Stimulated activated CD8-positive, alpha-beta memory T cell treated with anti-CD3 and anti-CD28 coated beads, Interleukin-4, amount 100 ng/mL, for 1 hour (primary cell): ENCODE results near the gene PDIA5.
"Not testable (repeated sequence)": the region's sequence is repeated elsewhere in the genome, so short reads cannot be mapped to it uniquely, and the experiment has no call there.

Experiments
- DNase-seq, 2 donors: peaks; one replicate each; pipeline ENCODE4 v3.0.0-alpha.2; 2020; ENCODE audit warnings: low read depth in 2 of 2, low spot score in 1 of 2

PDIA5 gene

DNA sequence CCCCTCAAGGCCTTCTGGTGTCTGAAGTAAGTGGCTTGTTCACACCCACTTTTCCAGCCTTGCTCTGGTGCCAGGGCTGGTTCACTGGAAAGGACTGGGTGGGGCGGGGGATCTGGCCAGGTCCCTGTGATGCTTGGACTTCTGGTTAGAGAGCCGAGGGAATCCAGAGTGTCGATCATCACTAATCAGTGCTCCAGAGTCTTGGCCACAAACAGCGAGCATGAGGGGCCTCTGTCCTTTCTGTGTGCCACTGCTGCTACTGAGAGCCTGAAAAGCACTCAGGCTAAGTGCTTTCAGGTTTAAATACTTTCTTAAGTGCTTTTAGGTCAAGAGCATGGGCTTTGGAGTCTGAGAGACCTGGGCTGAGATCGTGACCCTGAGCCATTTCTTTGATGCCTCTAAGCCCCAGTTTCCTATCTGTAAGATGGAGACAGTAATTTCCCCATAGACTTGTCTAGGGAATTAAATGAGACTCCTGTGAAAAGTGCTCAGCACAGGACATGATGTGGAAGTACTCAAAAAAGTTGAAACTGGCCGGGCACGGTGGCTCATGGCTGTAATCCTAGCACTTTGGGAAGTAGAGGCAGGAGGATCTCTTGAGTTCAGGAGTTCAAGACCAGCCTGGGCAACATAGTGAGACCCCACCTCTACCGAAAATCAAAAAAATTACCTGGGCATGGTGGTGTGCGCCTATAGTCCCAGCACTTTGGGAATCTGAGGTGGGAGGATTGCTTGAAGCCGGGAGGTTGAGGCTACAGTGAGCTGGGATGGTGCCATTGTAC lies 81.1 kb downstream of the PDIA5 start:
- DNase-seq = no peak

DNA sequence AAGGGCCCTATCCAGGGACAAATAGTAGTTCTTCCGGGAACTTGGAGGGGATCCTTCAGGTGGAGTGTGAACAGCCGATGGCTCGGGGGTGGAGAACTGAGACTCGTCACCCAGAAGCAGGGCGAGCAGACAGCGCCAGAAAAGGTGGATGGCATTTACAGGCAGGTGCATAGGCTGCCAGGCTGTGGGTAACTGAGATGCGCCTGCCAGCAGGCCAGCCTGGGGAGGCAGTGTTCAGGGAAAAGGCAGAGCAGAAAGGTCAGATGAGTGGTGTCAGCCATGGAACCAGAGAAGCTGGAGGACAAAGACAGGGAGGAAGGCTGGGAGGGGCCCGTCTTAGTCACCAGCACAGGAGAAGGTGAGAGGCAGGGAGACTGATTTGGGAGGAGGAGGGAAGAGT lies 81.9 kb downstream of the PDIA5 start:
- DNase-seq = no peak

DNA sequence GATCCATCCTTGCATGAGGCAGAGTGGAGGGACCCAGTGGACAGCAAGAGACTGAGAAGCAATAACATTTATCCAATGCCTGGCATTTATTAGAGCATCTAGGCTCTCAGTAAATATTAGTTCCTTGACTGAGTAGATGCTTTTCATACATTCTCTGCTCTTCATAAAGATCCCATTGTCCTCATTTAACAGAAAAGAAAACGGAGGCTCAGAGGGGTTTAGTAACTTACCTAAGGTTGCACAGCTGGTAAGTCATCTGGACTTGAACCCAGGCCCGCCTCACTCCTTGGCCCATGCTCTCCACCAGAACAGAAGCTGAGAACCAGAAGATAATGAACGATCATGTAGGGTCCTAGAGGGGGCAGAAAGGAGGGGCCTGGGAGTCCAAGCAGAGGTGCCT lies 82.7 kb downstream of the PDIA5 start:
- DNase-seq = no peak

DNA sequence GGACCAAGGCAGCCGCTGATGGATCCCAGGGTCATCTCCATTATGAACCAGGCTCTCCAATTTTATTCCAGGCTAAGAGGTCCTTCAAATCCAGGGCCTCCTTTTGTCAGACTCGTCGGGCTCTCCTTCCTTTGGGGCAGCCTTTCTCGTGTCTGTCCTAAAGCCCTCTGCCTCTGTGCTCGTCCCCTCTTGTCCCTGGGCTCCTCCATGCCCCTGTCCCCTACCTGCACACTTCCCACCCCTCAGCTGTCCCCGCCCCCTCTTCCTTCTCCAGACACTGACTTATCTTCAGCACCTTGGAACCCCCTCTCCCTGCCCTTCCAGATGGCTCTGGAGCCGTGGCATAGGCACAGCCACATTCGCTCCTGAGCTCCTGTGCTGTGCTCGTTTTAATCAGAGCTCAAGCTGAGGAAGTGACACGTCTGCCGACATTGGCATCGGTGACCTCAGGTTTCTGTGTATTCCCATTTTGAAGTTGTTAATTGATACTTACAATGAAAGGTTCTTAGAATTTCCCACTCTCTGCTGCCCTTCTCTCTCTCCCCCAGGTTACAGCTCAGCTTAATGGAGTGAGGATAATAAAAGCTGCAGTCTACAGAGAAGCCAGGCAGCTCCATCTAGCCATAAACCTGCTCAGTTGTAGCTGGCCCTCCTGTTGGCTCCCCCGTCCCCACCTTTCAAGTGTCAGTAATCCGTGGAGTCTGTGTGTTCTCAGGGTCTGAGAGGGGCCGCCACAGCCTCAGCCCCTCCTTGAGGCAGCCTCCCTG lies 83.8 kb downstream of the PDIA5 start:
- no peak for DNase-seq

DNA sequence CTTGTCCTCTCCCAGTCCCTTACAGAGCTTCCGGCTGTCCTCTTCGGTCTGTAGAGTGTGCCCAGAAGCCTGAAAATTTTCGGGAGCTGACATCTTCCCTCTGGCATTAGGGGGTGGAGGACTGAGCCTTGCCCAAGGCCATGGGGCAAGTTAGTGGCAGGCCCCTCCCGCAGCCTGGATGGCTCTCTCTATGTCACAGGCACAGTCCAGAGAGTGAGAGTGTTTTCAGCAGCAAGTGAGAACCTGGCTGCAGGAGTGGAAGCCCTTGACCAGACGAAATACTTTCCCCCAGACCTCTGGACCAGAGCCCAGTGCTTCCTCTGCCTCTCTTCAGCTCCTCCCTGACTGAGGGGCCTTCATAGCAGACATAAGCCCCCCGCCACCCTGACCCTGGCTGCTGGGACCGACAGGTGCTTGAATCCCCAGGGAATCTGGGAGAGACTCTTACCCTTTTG lies 84.5 kb downstream of the PDIA5 start:
- DNase-seq = no peak

DNA sequence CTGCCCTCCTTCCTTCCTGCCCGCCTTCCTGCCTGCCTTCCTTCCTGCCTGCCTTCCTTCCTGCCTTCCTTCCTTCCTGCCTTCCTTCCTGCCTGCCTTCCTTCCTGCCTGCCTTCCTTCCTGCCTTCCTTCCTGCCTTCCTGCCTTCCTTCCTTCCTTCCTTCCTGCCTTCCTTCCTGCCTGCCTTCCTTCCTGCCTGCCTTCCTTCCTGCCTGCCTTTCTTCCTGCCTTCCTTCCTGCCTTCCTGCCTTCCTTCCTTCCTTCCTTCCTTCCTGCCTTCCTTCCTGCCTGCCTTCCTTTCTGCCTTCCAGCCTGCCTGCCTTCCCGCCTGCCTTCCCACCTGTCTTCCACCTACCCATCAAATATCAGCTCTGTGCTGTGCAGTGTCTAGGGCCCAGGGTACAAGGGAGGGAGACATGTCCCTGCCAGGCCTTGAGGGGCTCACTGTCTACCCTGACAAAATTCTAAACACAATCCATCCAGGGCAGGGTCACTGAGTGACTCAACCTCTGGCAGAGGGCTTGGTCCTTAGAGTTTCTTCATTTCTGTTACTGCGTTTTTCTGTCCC lies 85.1 kb downstream of the PDIA5 start:
- not testable (repeated sequence) for DNase-seq

DNA sequence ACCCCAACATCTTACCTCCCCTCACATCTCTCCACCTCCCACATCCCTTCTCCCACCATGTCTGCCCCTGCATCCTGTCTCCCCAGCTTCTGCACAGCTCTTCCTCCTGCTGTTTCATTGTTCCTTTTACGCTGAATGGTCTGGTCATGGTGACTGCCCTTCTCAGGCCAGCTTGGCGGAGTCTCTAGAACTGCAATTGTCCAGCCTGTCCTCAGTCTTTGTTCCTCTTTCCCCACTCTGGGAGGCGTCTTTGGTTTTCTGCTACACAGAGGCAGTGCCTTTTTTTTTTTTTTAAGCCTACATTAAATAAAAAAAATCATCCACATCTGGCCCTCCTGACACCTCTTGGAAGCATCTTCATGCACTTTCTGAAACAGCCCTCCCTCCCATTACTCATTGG lies 85.9 kb downstream of the PDIA5 start:
- DNase-seq = no peak

DNA sequence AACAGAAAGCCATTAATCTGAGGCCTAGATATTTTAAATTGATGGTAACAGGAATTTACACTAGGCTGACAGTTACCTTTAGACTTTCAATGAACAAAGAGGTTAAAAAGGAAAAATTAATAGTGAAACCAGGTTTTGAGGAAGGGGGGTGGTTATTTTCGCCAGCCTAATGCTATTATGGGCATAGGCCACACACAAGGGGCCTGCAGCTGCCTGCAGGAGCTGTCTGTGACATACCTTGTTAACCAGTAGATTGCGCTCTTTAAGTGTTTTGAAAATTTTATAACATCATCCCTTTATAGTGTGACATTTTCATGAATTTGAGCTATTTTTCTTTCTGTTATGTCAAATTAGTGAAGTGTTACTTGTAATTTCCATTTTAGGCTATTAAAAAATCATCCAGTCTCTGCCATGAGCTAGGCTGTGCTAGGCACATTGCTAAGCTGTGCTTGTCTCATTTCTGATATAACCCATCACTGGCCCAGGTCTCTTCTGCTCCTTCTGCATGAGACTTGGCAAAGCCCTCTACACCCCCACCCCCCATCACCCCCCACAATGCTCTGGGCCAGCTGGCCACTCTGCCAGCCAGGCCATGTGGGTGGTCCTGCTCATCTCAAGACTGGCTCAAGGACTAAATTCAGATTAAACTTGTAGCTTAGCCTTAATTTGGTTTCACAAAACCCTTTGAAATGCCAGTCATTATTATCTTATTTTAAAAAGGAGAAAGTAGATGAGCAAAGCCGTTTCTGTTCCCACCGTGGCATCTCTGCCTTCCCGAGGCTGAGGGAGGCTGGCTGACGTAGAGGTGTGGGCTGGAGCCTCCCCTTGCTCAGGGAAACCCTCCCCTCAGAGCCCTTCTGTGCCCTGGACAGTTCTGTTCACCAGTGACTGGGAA lies 86.5 kb downstream of the PDIA5 start:
- no peak for DNase-seq

DNA sequence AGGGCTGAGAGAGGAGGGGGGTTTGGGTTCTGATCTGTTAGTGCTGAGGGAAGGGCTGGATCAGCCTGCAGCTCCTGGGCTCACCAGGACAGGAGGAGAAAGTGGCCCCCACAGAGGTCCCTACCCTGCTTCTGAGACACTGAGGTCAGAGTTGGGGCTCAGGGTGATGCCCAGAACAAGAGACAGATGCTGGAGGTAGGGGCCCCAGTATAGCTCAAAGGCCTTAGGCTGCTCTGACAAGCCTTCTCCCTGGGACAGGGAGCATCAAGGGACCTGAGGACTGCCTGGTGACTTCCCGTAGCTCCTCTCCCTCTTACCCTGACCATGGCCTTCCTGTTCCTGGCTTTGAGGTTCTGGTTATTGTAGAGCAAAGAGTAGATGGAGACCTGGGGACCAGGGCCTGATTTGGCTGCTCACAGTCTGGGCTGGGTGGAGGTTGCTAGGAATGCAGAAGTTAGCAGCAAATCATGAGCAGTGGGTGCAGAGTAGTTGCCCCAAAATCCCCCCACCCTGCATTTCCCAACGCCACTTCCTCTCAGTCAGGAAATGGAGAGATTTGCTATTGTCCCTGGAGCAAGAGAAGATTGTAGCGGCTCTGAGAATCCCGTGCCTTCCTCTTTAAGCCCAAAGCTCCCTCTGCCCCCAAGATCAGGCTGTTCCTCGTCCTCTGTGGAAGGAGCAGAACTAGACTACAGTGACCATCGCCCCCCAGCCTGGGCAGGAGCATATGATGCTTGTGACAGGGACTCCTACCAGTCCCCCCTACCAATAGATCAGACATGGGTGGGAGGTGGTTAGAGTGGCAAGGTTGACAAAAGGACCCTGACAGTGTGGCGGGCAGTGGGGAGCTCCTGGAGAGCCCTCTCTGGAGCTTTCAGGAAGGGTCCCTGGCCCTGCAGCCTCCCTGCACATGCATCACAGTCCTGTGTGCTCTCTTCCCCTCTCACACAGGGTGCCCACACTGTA lies 87.5 kb downstream of the PDIA5 start:
- no peak for DNase-seq

DNA sequence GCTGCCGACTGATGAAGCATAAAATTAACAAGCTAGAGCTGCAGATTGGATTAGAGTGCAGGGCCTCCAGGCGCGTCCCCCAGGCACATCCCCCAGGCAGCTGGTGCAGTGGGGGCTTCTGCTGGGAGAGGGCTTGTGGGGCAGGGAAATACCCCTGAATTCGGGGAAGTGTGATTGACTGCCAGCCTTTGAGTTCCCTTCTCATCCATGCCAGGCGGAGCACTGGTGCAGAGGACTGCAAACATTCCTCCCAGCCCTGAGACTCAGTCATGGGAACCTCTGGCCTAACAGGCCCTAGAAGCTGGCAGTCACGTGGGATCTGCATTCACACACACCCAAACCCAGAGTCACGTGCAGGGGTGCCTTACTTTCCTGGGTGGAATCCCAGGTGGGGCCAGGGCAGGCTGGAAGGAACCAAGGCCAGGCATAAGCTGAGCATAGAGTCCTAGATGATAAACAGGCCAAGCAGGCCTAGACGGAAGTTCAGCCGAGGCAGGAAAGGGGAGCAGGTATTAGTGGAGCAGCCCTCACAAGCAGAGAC lies 88.7 kb downstream of the PDIA5 start:
- no peak for DNase-seq

DNA sequence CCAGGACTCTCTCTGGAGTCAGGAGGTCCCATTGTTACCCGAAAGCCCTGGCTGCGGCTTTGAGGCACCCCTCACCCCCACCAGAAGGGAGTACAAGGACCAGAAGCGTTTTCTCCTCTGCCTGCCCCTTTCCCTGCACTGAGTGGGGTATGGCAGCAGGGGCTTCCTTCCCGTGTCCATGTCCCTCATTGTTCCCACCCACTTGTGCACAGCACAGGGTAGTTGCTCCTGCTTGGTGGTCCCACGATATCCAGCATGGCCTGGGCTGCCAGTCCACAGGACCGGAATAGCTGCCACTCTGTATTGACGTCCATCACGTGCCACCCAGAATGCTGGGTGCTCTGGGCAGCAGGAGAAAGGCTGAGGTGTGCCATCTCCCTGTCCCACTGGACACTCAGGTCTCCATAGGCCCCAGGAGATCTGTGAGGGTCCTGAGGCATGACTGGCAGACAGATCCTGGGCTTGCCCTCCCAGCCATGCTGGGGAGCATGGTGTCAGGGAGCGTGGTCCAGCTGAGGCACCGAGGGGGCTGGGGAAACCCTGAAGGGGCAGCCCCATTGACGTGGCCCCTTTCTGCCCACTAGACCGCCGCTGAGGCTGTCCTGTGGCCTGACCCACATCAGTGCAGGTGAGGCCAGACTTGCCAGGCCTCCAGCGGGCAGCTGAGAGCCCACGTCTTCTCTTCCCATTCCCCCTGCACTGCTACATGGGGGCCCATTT lies 89.6 kb downstream of the PDIA5 start:
- no peak for DNase-seq

DNA sequence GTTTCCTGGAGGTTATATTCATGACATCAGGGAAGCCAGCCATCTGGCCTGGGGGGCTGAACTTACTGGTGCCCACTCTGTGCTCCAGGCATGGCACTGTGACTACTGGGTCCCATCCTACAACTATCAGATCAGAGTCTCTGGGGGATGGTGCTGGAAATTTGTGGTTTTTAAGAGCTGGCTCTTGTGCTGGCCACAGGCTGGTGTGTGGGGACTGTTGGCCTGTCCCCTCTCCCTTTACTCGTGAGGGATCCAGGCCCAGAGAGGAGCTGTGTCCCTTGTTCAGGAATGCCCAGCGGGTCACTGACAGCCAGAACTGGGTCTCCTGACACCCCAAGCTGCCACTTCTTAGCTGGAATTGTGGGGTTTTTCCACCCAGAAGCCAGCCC lies 90.4 kb downstream of the PDIA5 start:
- DNase-seq = no peak

DNA sequence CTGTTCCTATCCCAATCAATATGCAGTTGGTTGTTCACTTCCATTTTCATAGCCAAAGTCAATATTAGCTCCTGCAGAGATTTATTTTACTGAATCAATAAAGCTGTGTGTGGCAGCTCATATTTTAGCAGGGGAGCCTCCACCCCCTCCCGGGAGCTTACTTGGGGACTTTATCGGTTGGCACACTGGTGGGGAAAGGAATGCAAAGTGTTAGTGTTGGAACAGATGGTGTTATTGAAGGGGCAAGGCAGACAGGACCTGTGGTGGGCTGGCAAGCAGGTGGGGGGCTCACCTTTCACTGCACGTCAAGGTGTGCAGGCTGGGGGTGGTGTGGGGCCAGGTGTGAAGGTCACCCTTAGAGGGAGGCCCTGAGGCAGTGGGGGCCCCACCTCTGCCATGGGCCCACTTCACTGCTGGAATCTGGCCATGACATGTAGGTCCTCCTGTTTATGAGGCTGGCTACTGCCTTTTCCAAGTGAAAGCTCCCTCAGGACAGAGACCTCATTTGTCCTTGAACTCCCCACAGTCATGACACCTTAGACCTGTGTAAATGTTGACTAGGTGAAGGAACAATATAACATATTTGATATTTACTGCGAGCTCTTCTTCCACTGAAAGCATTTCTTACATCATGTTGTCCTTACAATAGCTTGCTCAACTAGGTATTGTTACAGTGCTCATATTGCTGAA lies 90.9 kb downstream of the PDIA5 start:
- DNase-seq = no peak

DNA sequence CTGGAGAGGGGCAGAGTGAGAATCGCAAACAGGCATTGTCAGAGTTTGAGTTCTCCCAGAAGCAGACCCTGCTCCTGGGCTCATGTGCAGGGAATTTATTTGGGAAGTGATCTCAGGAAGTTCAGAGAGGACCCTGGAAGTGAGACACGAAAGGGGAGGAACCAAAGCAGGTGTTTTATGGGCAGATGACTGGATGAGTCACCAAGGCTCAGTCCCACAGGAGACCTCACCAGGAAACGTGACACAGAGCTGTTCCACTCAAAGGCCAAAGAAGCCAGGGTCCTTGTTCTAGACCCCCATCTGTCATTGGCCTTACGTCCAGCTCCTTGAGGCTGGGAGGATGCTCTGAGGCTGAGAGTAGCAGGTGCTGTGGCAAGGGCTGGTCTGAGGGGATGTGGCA lies 91.5 kb downstream of the PDIA5 start:
- DNase-seq = no peak

DNA sequence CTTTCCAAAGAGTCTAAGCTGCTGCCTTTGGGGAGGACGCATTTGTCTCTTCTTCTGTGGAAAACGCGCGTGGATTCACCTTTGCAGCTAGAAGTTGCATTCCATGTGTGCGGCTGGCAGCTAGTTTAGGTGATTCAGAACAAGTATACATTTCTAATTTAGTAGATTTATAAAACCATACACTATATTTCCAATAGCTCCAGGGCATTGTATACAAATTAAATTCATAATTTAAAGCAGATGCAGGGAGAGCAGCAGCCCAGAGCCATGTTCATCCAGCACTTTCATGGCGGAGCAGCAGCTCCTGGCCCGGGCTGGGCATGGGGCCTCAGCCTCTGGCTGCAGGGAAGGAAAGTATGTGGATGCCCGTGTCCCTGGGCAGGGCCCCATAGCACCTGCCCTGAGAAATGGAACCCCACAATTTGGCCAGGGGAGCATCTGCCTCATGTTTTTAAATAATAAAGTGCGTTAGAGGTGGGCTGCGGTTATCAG lies 92.1 kb downstream of the PDIA5 start:
- DNase-seq = no peak

DNA sequence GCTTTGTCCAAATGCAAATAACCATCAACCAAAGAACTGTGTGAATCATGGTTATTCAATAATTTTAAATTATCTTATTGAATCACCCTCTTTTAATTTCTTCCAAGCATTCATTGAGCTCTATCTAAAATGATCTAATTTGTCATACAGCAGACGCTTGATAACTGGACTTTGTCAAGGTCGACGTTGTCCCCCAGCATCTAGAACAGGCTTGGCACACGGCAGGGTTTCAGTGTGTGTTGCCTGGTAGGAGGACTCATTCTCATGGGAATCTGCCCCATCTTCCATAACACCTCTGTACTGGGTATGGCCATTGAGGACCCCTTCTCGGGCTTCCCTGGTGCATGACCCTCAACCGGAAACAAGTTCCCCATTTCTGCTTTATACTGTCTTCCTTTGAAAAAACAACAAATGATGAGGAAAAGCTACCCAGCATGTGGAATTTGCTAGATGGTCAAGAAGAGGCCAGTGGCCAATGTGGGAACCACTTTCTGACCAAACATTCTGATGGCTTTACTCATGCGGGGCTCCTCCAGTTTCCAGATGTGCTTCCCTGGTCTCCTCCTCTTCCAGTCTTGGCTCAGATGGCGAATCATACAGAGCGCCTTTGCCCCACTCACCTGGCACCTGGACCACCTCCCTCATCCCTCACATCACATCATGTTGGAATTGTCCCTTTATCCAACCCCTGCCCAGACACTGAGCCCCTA lies 93.3 kb downstream of the PDIA5 start:
- DNase-seq = no peak

DNA sequence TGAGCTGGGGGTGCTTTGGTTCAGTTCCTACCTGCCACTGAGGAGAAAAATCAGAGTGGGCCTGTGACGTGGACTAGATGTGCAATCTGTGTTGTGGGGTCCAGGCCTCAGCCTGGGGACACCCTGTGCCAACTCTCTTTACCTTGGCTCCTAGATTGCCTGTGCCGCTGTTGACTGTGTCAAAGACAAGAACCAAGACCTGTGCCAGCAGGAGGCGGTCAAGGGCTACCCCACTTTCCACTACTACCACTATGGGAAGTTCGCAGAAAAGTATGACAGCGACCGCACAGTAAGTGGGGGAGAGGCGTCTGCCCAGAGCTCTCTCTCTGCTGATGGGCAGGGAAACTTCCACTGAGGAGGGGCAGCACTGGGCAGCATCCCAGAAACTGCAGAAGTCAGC lies 94.3 kb downstream of the PDIA5 start:
- no peak for DNase-seq

DNA sequence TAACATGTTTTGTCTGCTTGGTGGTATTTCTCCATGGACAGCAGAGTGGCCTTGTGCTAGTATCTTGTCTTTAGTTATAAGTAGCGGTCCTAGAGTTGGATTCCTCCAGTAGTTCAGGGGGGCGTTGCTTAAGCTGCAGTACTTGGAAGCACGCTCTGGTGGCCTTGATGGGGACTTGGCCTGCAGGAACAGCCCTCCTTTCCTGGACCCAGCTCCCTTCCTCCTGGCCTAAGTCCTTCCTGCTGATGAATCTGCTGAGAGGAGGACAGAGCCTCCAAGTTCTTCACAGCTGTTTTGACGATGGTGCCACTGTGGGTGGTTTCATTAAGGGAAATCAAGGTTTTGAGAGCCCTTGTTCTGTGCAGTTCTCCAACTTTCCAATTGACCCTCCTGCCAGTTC lies 96.3 kb downstream of the PDIA5 start:
- no peak for DNase-seq
